Liver (tissue), 9 donors: ENCODE measurements around the gene SOX18. TPM values are rescaled to one million over a fixed set of nuclear protein-coding genes. Genes with fewer than 3 reads are reported as not detected.

Experiments used
- DNase-seq: peaks from one replicate; pipeline ENCODE4 v3.0.0-alpha.2; 2017; ENCODE audit warnings: low spot score
- H3K27ac ChIP-seq, 2 donors: one replicate each; pipeline ENCODE4 v1.7.0; 2013; ENCODE audit warnings: inconsistent platforms in 2 of 2, low read length in 2 of 2, control low read depth in 1 of 2, low read depth in 1 of 2, mild to moderate bottlenecking in 1 of 2
- H3K27me3 ChIP-seq, 4 donors: one replicate each; pipeline versions ENCODE4 v1.6.1 to v1.7.0; 2013; ENCODE audit warnings: low read length in 3 of 4, inconsistent platforms in 1 of 4, mild to moderate bottlenecking in 1 of 4, moderate library complexity in 1 of 4; ENCODE audit not compliant: control insufficient read depth in 4 of 4, insufficient read depth in 4 of 4
- H3K36me3 ChIP-seq, 4 donors: one replicate each; pipeline versions ENCODE4 v1.6.1 to v1.7.0; 2013; ENCODE audit warnings: low read length in 3 of 4, mild to moderate bottlenecking in 3 of 4, low read depth in 1 of 4, moderate library complexity in 1 of 4; ENCODE audit not compliant: control insufficient read depth in 4 of 4, insufficient read depth in 3 of 4
- H3K4me1 ChIP-seq, 4 donors: one replicate each; pipeline versions ENCODE4 v1.6.1 to v1.7.0; 2013; ENCODE audit warnings: low read length in 3 of 4, mild to moderate bottlenecking in 3 of 4, moderate library complexity in 1 of 4; ENCODE audit not compliant: control insufficient read depth in 4 of 4, insufficient read depth in 4 of 4
- H3K4me3 ChIP-seq, 3 donors: one replicate each; pipeline versions ENCODE4 v1.6.1 to v1.7.0; 2013; ENCODE audit warnings: low read length in 3 of 3, control low read depth in 1 of 3, low read depth in 1 of 3, mild to moderate bottlenecking in 1 of 3
- H3K9ac ChIP-seq, 2 donors: one replicate each; pipeline ENCODE4 v1.7.0; 2013; ENCODE audit warnings: low read length in 2 of 2, mild to moderate bottlenecking in 2 of 2, moderate library complexity in 2 of 2, control low read depth in 1 of 2, low read depth in 1 of 2
- H3K9me3 ChIP-seq, 4 donors: one replicate each; pipeline versions ENCODE4 v1.6.1 to v1.7.0; 2013; ENCODE audit warnings: low read length in 3 of 4; ENCODE audit not compliant: control insufficient read depth in 4 of 4
- EGR1 ChIP-seq, 2 donors: IDR thresholded peaks; 2 replicates each; pipeline ENCODE4 v1.6.1; 2016 to 2018; ENCODE audit warnings: antibody characterized with exemption in 2 of 2, low read depth in 2 of 2
- GABPA ChIP-seq, 2 donors: IDR thresholded peaks in 1 of 2; conservative IDR thresholded peaks in 1 of 2; 2 replicates each; pipeline ENCODE4 v1.6.1; 2016; ENCODE audit warnings: antibody characterized with exemption in 2 of 2, mild to moderate bottlenecking in 1 of 2, moderate library complexity in 1 of 2
- HNF4G ChIP-seq: IDR thresholded peaks from 2 replicates; pipeline ENCODE4 v1.6.1; 2016; ENCODE audit warnings: antibody characterized with exemption
- JUND ChIP-seq, 2 donors: IDR thresholded peaks; 2 replicates each; pipeline ENCODE4 v1.6.1; 2016; ENCODE audit warnings: antibody characterized with exemption in 2 of 2
- NR2F2 ChIP-seq: IDR thresholded peaks from 2 replicates; pipeline ENCODE4 v1.6.1; 2016; ENCODE audit warnings: antibody characterized with exemption
- TAF1 ChIP-seq: conservative IDR thresholded peaks from 2 replicates; pipeline ENCODE4 v1.6.1; 2016; ENCODE audit warnings: antibody characterized with exemption, mild to moderate bottlenecking
- YY1 ChIP-seq: IDR thresholded peaks from 2 replicates; pipeline ENCODE4 v1.6.1; 2016; ENCODE audit warnings: antibody characterized with exemption, mild to moderate bottlenecking
- WGBS: extraction: QIAGEN DNeasy Blood & Tissue Kit; methylation state at CpG from one replicate; pipeline ENCODE4 v1.1.7; 2013; 5-methylcytosine and 5-hydroxymethylcytosine counted together
- polyA plus RNA-seq, 2 donors: library from polyadenylated mRNA; stranded (reverse) in 1 of 2; unstranded in 1 of 2; fragments of 200-250 nt in 1 of 2; fragments of >200 nt in 1 of 2; fragmentation: Nextera tagmentation in 1 of 2; extraction: Ambion mirVana in 1 of 2; gene quantifications; one replicate each; pipeline versions ENCODE4 v1.2.1 to v1.2.3, GENCODE V29; 2013 to 2015
- total RNA-seq, 2 donors: library from RNA; depleted of rRNA; stranded (reverse); fragments of >200 nt; gene quantifications; one replicate each; pipeline ENCODE4 v1.2.3, GENCODE V29; 2014
- TF ChIP-seq, protein P1 (sequence below): fragments of 150-350 bp; IDR thresholded peaks from 2 replicates; pipeline ENCODE4 v1.5.1; 2017; ENCODE audit warnings: improper control_type of control experiment, low read depth, low read length; ENCODE audit not compliant: missing input control
- TF ChIP-seq, protein P2 (sequence below): IDR thresholded peaks from 2 replicates; pipeline ENCODE4 v1.6.1; 2016; ENCODE audit warnings: antibody characterized with exemption
- TF ChIP-seq, protein P3 (sequence below): IDR thresholded peaks from 2 replicates; pipeline ENCODE4 v1.6.1; 2016; ENCODE audit warnings: antibody characterized with exemption, mild to moderate bottlenecking
- TF ChIP-seq, protein P4 (sequence below): IDR thresholded peaks from 2 replicates; pipeline ENCODE4 v1.6.1; 2016; ENCODE audit warnings: antibody characterized with exemption
- donor health status: healthy.
- donor health status: healthy.
- donor health status: healthy.
- donor health status: healthy.
- donor health status: healthy.

Gene SOX18
- total and polyA plus RNA-seq, 4 donors, result 1.1 to 5.8 (median 2.6) TPM

DNA sequence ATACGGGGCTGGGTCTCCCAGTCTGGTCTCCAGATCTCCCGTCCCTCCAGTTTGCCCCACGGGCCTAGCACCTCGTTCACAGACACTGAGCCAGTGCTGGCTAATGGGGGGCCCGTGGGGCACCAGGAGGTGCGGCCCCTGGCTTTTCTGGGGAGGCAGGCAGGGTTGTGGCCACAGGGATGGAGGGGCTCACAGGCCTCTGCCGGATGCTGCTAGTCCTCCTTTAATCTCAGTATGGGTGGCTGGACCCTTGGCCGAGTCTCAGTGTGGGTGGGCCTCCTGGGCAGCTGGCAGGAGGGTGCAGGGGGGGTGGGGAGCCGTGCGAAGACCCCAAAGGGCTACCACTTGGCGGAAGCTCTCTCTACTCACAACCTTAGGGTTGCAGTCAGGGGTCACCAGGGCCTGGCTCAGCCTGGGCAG lies 1.6 kb upstream of the SOX18 start:
- DNase-seq, result no peak
- Histone ChIP-seq H3K36me3 (no peaks in the 10 kb centered on the region), H3K9me3 (no peaks in the 10 kb centered on the region), H3K4me1 (peaks cover 0 to 10% (median 2%) of the 10 kb centered on the region in 4 donors), H3K9ac (no peak overlapping the region), H3K4me3 (no peak overlapping the region), H3K27me3 (peaks cover 0 to 11% (median 3%) of the 10 kb centered on the region in 4 donors), H3K27ac (peak overlapping the region; percentile 9 to 63)
- WGBS, result 65% methylated on average over 11 of the region's 11 CpGs
- TF ChIP-seq HNF4G (no peak), YY1 (no peak)

DNA sequence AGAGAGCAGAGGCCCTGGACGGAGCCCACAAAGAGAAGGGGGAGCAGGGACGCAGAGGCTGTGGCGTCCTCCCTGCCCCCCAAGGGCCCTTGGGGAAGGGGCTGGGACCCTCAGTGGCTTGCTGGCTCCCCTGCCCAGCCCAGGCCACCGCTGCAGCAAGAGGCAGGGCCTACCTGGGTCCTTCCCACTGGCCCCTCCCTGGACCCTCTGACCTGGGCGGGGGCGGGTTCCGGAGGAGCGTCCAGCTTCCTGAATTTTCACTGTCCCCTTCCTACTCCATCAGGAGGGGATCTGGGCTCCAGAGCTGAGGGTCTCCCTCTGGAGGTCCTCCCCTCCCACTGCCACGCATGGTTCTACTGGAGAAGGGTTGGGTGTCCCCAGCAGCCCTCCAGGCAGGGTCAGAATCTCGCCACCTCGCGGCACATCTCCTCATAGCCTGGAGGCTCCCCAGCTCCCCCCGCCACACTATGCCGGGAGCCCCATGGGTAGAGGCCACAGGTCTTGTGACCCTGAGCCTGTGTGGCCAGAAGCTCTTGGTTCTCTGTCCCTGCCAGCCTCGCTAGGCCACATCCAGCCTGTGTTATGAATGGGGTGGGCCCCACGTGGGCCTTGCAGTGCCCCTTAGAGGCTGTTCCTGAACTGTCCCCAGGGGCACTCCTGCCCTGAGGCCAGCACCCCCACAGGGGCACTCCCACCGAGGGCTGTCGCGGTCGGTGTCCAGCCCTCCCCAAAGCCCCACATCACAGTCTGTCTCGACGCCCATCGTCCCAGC lies 1.0 kb upstream of the SOX18 start:
- Histone ChIP-seq H3K9ac (no peak overlapping the region), H3K4me3 (no peak overlapping the region), H3K27ac (peak overlapping the region; percentile 9 to 63), H3K9me3 (no peaks in the 10 kb centered on the region), H3K4me1 (peaks cover 0 to 8% (median 2%) of the 10 kb centered on the region in 4 donors), H3K36me3 (no peaks in the 10 kb centered on the region), H3K27me3 (peaks cover 0 to 11% (median 3%) of the 10 kb centered on the region in 4 donors)
- WGBS, result 66% methylated on average over 23 of the region's 23 CpGs
- TF ChIP-seq, protein P1, sequence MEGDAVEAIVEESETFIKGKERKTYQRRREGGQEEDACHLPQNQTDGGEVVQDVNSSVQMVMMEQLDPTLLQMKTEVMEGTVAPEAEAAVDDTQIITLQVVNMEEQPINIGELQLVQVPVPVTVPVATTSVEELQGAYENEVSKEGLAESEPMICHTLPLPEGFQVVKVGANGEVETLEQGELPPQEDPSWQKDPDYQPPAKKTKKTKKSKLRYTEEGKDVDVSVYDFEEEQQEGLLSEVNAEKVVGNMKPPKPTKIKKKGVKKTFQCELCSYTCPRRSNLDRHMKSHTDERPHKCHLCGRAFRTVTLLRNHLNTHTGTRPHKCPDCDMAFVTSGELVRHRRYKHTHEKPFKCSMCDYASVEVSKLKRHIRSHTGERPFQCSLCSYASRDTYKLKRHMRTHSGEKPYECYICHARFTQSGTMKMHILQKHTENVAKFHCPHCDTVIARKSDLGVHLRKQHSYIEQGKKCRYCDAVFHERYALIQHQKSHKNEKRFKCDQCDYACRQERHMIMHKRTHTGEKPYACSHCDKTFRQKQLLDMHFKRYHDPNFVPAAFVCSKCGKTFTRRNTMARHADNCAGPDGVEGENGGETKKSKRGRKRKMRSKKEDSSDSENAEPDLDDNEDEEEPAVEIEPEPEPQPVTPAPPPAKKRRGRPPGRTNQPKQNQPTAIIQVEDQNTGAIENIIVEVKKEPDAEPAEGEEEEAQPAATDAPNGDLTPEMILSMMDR, result no peak
- TF ChIP-seq YY1, result no peak
- TF ChIP-seq, protein P2, sequence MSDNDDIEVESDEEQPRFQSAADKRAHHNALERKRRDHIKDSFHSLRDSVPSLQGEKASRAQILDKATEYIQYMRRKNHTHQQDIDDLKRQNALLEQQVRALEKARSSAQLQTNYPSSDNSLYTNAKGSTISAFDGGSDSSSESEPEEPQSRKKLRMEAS, result no peak
- no peak for TF ChIP-seq TAF1
- peak; percentile 26 for TF ChIP-seq NR2F2
- TF ChIP-seq, protein P3, sequence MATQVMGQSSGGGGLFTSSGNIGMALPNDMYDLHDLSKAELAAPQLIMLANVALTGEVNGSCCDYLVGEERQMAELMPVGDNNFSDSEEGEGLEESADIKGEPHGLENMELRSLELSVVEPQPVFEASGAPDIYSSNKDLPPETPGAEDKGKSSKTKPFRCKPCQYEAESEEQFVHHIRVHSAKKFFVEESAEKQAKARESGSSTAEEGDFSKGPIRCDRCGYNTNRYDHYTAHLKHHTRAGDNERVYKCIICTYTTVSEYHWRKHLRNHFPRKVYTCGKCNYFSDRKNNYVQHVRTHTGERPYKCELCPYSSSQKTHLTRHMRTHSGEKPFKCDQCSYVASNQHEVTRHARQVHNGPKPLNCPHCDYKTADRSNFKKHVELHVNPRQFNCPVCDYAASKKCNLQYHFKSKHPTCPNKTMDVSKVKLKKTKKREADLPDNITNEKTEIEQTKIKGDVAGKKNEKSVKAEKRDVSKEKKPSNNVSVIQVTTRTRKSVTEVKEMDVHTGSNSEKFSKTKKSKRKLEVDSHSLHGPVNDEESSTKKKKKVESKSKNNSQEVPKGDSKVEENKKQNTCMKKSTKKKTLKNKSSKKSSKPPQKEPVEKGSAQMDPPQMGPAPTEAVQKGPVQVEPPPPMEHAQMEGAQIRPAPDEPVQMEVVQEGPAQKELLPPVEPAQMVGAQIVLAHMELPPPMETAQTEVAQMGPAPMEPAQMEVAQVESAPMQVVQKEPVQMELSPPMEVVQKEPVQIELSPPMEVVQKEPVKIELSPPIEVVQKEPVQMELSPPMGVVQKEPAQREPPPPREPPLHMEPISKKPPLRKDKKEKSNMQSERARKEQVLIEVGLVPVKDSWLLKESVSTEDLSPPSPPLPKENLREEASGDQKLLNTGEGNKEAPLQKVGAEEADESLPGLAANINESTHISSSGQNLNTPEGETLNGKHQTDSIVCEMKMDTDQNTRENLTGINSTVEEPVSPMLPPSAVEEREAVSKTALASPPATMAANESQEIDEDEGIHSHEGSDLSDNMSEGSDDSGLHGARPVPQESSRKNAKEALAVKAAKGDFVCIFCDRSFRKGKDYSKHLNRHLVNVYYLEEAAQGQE, result no peak
- DNase-seq, result no peak

DNA sequence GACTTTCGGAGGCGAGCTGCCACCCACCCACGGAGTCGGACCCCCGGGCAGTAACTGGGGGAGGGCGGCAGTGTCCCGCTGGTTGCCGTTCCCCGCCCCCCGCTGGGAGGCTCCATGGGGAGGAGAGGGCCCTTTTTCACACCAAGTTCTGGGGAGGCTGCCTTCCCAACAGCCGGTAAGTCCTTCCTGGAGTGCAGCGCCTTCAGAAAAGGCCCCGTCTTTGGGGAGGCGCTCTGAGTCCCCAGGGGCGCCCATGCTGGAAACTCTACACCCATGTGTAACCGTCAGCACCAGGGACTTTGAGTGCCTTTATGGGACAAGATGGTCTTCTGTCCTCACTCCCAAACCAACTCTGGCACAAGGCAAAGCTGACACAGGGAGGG lies 430 bp upstream of the SOX18 start:
- Histone ChIP-seq H3K27me3 (peaks cover 0 to 11% (median 3%) of the 10 kb centered on the region in 4 donors), H3K36me3 (no peaks in the 10 kb centered on the region), H3K4me3 (peak overlapping the region in 1 of 3 donors; percentile 51), H3K9ac (no peak overlapping the region), H3K4me1 (peaks cover 0 to 8% (median 2%) of the 10 kb centered on the region in 4 donors), H3K27ac (peak overlapping the region; percentile 9 to 63), H3K9me3 (no peaks in the 10 kb centered on the region)
- 28% methylated on average over 16 of the region's 16 CpGs for WGBS
- no peak for DNase-seq
- no peak for TF ChIP-seq EGR1 (IDR thresholded peaks at IDR 0.05; ENCODE audit: low read depth in 2 of 2)
- no peak for TF ChIP-seq TAF1
- TF ChIP-seq GABPA (IDR thresholded peaks at IDR 0.05 in 1 of 2, conservative IDR thresholded peaks at IDR 0.05 in 1 of 2), result no peak
- TF ChIP-seq, protein P4, sequence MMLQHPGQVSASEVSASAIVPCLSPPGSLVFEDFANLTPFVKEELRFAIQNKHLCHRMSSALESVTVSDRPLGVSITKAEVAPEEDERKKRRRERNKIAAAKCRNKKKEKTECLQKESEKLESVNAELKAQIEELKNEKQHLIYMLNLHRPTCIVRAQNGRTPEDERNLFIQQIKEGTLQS, result no peak
- TF ChIP-seq, protein P3, result no peak
- no peak for TF ChIP-seq JUND (IDR thresholded peaks at IDR 0.05)
- TF ChIP-seq HNF4G, result no peak
